Right lobe of liver (tissue), 6 donors: ENCODE measurements around the gene IQUB. TPM values are rescaled to one million over a fixed set of nuclear protein-coding genes. Genes with fewer than 3 reads are reported as not detected.
"Not testable (repeated sequence)": the region's sequence is repeated elsewhere in the genome, so short reads cannot be mapped to it uniquely, and the experiment has no call there.

Experiments used
- ATAC-seq, 4 donors: fragments of 200-7000 bp; cut with Tn5 transposase; one replicate each; pipeline ENCODE4 v1.9.1; 2020; ENCODE audit warnings: mild to moderate bottlenecking in 4 of 4, moderate library complexity in 4 of 4
- DNase-seq, 3 donors: peaks; one replicate each; pipeline ENCODE4 v3.0.0-alpha.2; 2020
- H3K27ac ChIP-seq, 3 donors: fragments of 200-600 bp; one replicate each; pipeline ENCODE4 v1.8.0; 2022
- H3K27me3 ChIP-seq, 2 donors: fragments of 200-600 bp; one replicate each; pipeline ENCODE4 v1.8.0; 2022
- H3K36me3 ChIP-seq, 4 donors: fragments of 200-600 bp; sonication (generic) in 1 of 4; one replicate each; pipeline versions ENCODE4 v1.5.1 to v1.8.0; 2017 to 2022; ENCODE audit warnings: control low read depth in 1 of 4
- H3K4me1 ChIP-seq, 4 donors: fragments of 200-600 bp; sonication (generic) in 1 of 4; one replicate each; pipeline versions ENCODE4 v1.5.1 to v1.8.0; 2017 to 2022; ENCODE audit warnings: control low read depth in 1 of 4
- H3K4me3 ChIP-seq, 3 donors: fragments of 200-600 bp; one replicate each; pipeline ENCODE4 v1.8.0; 2022
- H3K9me3 ChIP-seq, 4 donors: fragments of 200-600 bp; sonication (generic) in 1 of 4; one replicate each; pipeline versions ENCODE4 v1.5.1 to v1.8.0; 2017 to 2022; ENCODE audit warnings: control low read depth in 1 of 4
- CTCF ChIP-seq, 4 donors: fragments of 200-600 bp in 3 of 4; fragments of 450-650 bp in 1 of 4; IDR thresholded peaks; one replicate each; pipeline versions ENCODE4 v1.5.1 to v1.8.0; 2016 to 2022; ENCODE audit warnings: antibody characterized with exemption in 4 of 4, mild to moderate bottlenecking in 2 of 4
- POLR2A ChIP-seq: fragments of 450-650 bp; IDR thresholded peaks from one replicate; pipeline ENCODE4 v1.6.1; 2017; ENCODE audit warnings: antibody characterized with exemption, mild to moderate bottlenecking
- WGBS: methylation state at CpG from one replicate; pipeline ENCODE4 v1.1.6; 2018; ENCODE audit warnings: low coverage, low lambda C conversion rate; ENCODE audit not compliant: insufficient coverage; ENCODE audit errors: missing lambda C conversion rate; 5-methylcytosine and 5-hydroxymethylcytosine counted together
- intact Hi-C, 2 donors: fragments of 100-400 bp; cut with DNase I; formaldehyde crosslinking; loops; one replicate each; pipeline versions ENCODE4 v1.11.2 to v1.14.1; 2022
- total RNA-seq, 6 experiments: library from RNA; depleted of rRNA in 2 of 6; stranded (reverse); fragments of >200 nt in 2 of 6; fragmentation: NEBNext Ultra II Directional in 3 of 6; extraction: Animal tissue kit (Norgen Biotek cat#: 25700) in 3 of 6; gene quantifications; one replicate each; pipeline versions ENCODE4 v1.1.0 to v1.2.4, GENCODE V29; 2016 to 2023
- donor health status: DM: no; HTN: yes; CAD: no.
- donor health status: DM: no; HTN: no; CAD: no.
- donor health status: DM: no; HTN: no; CAD: no.
- donor health status: DM: no; HTN: yes; CAD: no.
- donor health status: DM: no; HTN: yes; CAD: no.

Gene IQUB
- total RNA-seq, 6 experiments from 2014 or later, result 0.06 to 0.19 (median 0.10) TPM; not detected in 2

GRCh38 chr7:123485187-123485586 is 49.2 kb downstream of the IQUB start:
- no peak for DNase-seq
- 94% methylated on average over 1 of the region's 1 CpG for WGBS
- H3K27me3 ChIP-seq, result no peaks in the 10 kb centered on the region
- ATAC-seq, result no peak
- no peaks in the 10 kb centered on the region for H3K4me1 ChIP-seq
- H3K27ac ChIP-seq, result no peak overlapping the region
- H3K9me3 ChIP-seq, result no peaks in the 10 kb centered on the region
- no peaks in the 10 kb centered on the region for H3K36me3 ChIP-seq
- intact Hi-C loops, result no loop called here
- H3K4me3 ChIP-seq, result no peak overlapping the region
- TF ChIP-seq POLR2A (no peak), CTCF (IDR thresholded peaks at IDR 0.05) (no peak)

DNA sequence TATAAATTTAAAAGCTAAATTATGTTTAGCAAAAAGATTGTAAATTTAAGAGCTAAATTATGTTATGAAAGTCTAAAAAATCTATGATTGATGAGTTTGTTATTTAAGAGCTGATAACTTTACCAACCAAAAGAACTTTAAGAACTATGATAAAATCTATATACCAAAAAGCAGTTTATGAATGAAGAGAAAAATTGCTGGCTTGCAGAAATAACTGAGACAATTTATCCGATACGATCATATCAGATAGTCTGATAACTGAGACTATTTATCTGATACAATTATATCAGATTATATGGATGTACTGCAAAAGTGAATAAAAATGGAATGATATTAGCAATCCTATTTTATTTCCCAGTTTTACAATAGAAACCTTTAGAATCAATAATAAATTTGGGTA is 50.2 kb downstream of the IQUB start:
- Histone ChIP-seq H3K9me3 (no peaks in the 10 kb centered on the region), H3K4me1 (no peaks in the 10 kb centered on the region), H3K27me3 (no peaks in the 10 kb centered on the region), H3K27ac (no peak overlapping the region), H3K36me3 (no peaks in the 10 kb centered on the region), H3K4me3 (no peak overlapping the region)
- intact Hi-C loops, result no loop called here
- DNase-seq, result no peak
- WGBS, result 52% methylated on average over 2 of the region's 2 CpGs
- no peak for ATAC-seq
- no peak for TF ChIP-seq POLR2A
- TF ChIP-seq CTCF (IDR thresholded peaks at IDR 0.05), result no peak

GRCh38 chr7:123480107-123480506 is 54.3 kb downstream of the IQUB start:
- intact Hi-C loops, result no loop called here
- no peak for ATAC-seq
- 59% methylated on average over 1 of the region's 3 CpGs for whole genome bisulfite sequencing

DNA sequence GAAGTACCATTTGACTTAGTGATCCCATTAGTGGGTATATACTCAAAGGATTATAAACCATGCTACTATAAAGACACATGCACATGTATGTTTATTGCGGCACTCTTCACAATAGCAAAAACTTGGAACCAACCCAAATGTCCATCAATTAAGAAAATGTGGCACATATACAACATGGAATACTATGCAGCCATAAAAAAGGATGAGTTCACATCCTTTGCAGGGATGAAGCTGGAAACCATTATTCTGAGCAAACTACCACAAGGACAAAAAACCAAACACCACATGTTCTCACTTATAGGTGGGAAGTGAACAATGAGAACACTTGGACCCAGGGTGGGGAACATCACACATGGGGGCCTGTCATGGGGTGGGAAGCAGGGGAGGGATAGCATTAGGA is 56.3 kb downstream of the IQUB start:
- H3K27me3 ChIP-seq, H3K4me3 ChIP-seq, H3K27ac ChIP-seq, H3K9me3 ChIP-seq, H3K4me1 ChIP-seq, intact Hi-C loops, H3K36me3 ChIP-seq, ATAC-seq, DNase-seq: not testable (repeated sequence)
- 71% methylated on average over 1 of the region's 1 CpG for WGBS

More at GRCh38 chr7:123480107-123480506, 54.3 kb downstream of the IQUB start:
- TF ChIP-seq POLR2A (no peak), CTCF (IDR thresholded peaks at IDR 0.05) (no peak)
- Histone ChIP-seq H3K4me1 (no peaks in the 10 kb centered on the region), H3K27me3 (no peaks in the 10 kb centered on the region), H3K36me3 (no peaks in the 10 kb centered on the region), H3K9me3 (no peaks in the 10 kb centered on the region), H3K27ac (no peak overlapping the region), H3K4me3 (no peak overlapping the region)
- no peak for DNase-seq

DNA sequence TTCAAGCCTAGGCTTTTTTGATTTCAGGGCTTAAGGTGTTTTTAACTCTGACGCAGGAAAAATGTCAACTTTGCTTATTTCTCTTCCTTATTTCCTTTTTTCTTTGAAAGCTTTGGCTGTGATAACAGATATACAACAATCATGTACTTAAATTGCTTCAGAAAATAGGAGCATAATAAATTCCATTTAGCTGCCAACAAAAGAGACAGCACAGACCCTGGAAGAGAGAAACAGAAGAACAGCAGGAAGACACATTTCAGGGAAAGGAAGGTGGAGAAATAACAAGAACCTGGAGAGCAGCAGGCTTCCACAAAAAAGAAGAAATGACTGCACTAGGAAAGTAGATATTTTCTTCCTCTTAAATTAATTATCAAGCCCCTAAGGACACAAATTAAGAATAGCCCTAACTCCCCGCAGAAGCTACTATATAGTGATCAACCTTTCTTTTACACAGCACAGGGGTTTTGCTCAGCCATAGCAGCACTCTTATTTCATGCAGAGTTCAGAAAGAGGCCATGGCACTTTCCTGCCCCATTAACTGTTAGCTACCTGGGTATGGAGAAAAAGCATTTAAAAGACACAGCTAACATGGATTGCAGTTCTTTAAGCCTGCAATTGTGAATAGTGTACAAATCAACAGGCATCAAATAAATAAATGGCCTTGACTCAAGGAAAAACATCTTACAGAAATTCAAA is 61.5 kb downstream of the IQUB start:
- DNase-seq (no peak), ATAC-seq (no peak)
- Histone ChIP-seq H3K27me3 (no peaks in the 10 kb centered on the region), H3K9me3 (no peaks in the 10 kb centered on the region), H3K4me3 (no peak overlapping the region), H3K36me3 (no peaks in the 10 kb centered on the region), H3K4me1 (no peaks in the 10 kb centered on the region), H3K27ac (no peak overlapping the region)
- TF ChIP-seq POLR2A (no peak), CTCF (IDR thresholded peaks at IDR 0.05) (no peak)
- 41% methylated on average over 2 of the region's 2 CpGs for WGBS
- intact Hi-C loops, result no loop called here
